ENCODE results near the gene MRC2.

DNA sequence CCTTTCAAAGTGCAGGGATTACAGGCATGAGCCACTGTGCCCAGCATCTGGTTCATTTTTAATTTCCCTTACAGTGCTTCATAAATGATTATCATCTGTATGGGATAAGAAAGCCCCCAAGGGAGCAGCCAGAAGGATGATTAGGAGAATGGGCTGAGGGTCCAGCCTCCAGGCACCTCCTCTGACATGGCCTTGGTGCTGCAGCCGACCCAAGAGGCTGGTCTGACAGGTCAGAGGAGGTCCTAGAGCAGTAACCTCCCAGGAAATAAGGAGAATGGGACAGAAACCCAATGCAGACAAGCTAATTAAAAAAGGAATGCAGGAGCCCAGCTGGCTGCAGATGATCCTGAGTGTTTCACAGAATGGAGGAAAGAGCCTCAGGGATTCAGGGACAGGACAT is 29.0 kb downstream of the MRC2 start:
- TF ChIP-seq, protein P1, sequence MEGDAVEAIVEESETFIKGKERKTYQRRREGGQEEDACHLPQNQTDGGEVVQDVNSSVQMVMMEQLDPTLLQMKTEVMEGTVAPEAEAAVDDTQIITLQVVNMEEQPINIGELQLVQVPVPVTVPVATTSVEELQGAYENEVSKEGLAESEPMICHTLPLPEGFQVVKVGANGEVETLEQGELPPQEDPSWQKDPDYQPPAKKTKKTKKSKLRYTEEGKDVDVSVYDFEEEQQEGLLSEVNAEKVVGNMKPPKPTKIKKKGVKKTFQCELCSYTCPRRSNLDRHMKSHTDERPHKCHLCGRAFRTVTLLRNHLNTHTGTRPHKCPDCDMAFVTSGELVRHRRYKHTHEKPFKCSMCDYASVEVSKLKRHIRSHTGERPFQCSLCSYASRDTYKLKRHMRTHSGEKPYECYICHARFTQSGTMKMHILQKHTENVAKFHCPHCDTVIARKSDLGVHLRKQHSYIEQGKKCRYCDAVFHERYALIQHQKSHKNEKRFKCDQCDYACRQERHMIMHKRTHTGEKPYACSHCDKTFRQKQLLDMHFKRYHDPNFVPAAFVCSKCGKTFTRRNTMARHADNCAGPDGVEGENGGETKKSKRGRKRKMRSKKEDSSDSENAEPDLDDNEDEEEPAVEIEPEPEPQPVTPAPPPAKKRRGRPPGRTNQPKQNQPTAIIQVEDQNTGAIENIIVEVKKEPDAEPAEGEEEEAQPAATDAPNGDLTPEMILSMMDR (IDR thresholded peaks at IDR 0.05) = no peak
- no peak for TF ChIP-seq POLR2A (IDR thresholded peaks at IDR 0.05)

All from prostate gland (tissue), 2 donors.